SK-N-SH treated with all-trans-retinoic acid at 6 μM for 48 hours (cell line): ENCODE results near the gene PTPRG.

ENCODE experiments used
- ATAC-seq: fragments of 200-7000 bp; cut with Tn5 transposase; 3 replicates; pipeline ENCODE4 v1.9.1; 2020; ENCODE audit warnings: mild to moderate bottlenecking, moderate library complexity
- ARNTL ChIP-seq: fragments of 450-650 bp; formaldehyde crosslinking; IDR thresholded peaks from 2 replicates; pipeline ENCODE4 v1.5.0; 2020; ENCODE audit warnings: low read depth, mild to moderate bottlenecking, moderate library complexity, borderline replicate concordance
- BACH2 ChIP-seq: fragments of 250-450 bp; sonication (Bioruptor Pico); IDR thresholded peaks from 2 replicates; pipeline ENCODE4 v1.9.0; 2021; ENCODE audit warnings: mild to moderate bottlenecking, borderline replicate concordance
- CREB5 ChIP-seq: fragments of 250-450 bp; sonication (Bioruptor Pico); IDR thresholded peaks from 2 replicates; pipeline ENCODE4 v1.5.1; 2020; ENCODE audit warnings: low read depth, mild to moderate bottlenecking, moderate library complexity
- ESRRG ChIP-seq: fragments of 250-450 bp; sonication (Bioruptor Pico); IDR thresholded peaks from 2 replicates; pipeline ENCODE4 v1.6.1; 2021; ENCODE audit warnings: mild to moderate bottlenecking
- GLIS3 ChIP-seq: fragments of 250-450 bp; sonication (Bioruptor Pico); IDR thresholded peaks from 2 replicates; pipeline ENCODE4 v1.5.0; 2020; ENCODE audit warnings: mild to moderate bottlenecking, moderate library complexity
- ISL1 ChIP-seq: fragments of 250-450 bp; sonication (Bioruptor Pico); IDR thresholded peaks from 2 replicates; pipeline ENCODE4 v2.1.2; 2022; ENCODE audit warnings: mild to moderate bottlenecking, moderate library complexity
- OSR1 ChIP-seq: fragments of 250-450 bp; sonication (Bioruptor Pico); IDR thresholded peaks from 2 replicates; pipeline ENCODE4 v1.8.0; 2022; ENCODE audit warnings: moderate library complexity, mild to moderate bottlenecking, inconsistent platforms
- PATZ1 ChIP-seq: fragments of 250-450 bp; sonication (Bioruptor Pico); IDR thresholded peaks from 2 replicates; pipeline ENCODE4 v1.8.0; 2020; ENCODE audit warnings: mild to moderate bottlenecking, moderate library complexity, borderline replicate concordance
- POU6F1 ChIP-seq: fragments of 250-450 bp; sonication (Bioruptor Pico); IDR thresholded peaks from 2 replicates; pipeline ENCODE4 v1.8.0; 2021; ENCODE audit warnings: low read depth, mild to moderate bottlenecking, moderate library complexity, borderline replicate concordance
- PPARA ChIP-seq: fragments of 250-450 bp; sonication (Bioruptor Pico); IDR thresholded peaks from 2 replicates; pipeline ENCODE4 v1.5.0; 2020; ENCODE audit warnings: mild to moderate bottlenecking, borderline replicate concordance
- RARB ChIP-seq: fragments of 250-450 bp; sonication (Bioruptor Pico); IDR thresholded peaks from 2 replicates; pipeline ENCODE4 v1.8.0; 2021; ENCODE audit warnings: mild to moderate bottlenecking, moderate library complexity
- SNAI2 ChIP-seq: fragments of 250-450 bp; sonication (Bioruptor Pico); IDR thresholded peaks from 2 replicates; pipeline ENCODE4 v1.5.0; 2020; ENCODE audit warnings: mild to moderate bottlenecking, moderate library complexity
- TCF4 ChIP-seq: fragments of 250-450 bp; sonication (Bioruptor Pico); IDR thresholded peaks from 2 replicates; pipeline ENCODE4 v1.8.0; 2021; ENCODE audit warnings: mild to moderate bottlenecking, moderate library complexity, borderline replicate concordance
- TOX ChIP-seq: fragments of 250-450 bp; sonication (Bioruptor Pico); IDR thresholded peaks from 2 replicates; pipeline ENCODE4 v1.8.0; 2021; ENCODE audit warnings: mild to moderate bottlenecking, moderate library complexity, borderline replicate concordance
- ZFP3 ChIP-seq: fragments of 250-450 bp; sonication (Bioruptor Pico); IDR thresholded peaks from 2 replicates; pipeline ENCODE4 v1.5.0; 2020; ENCODE audit warnings: mild to moderate bottlenecking, moderate library complexity
- ZFP30 ChIP-seq: fragments of 450-650 bp; formaldehyde crosslinking; IDR thresholded peaks from 2 replicates; pipeline ENCODE4 v1.5.0; 2022; ENCODE audit warnings: mild to moderate bottlenecking, moderate library complexity
- ZNF565 ChIP-seq: fragments of 450-650 bp; formaldehyde crosslinking; conservative IDR thresholded peaks from 2 replicates; pipeline ENCODE4 v1.5.0; 2020; ENCODE audit warnings: low read depth, mild to moderate bottlenecking, moderate library complexity
- ZNF70 ChIP-seq: fragments of 450-650 bp; formaldehyde crosslinking; IDR thresholded peaks from 2 replicates; pipeline ENCODE4 v1.5.0; 2020; ENCODE audit warnings: mild to moderate bottlenecking, moderate library complexity
- ZNF8 ChIP-seq: fragments of 450-650 bp; formaldehyde crosslinking; IDR thresholded peaks from 2 replicates; pipeline ENCODE4 v1.5.0; 2020; ENCODE audit warnings: mild to moderate bottlenecking, moderate library complexity
- TF ChIP-seq, protein P1 (sequence below): fragments of 250-450 bp; sonication (Bioruptor Pico); IDR thresholded peaks from 2 replicates; pipeline ENCODE4 v1.5.0; 2020; ENCODE audit warnings: mild to moderate bottlenecking, moderate library complexity
- TF ChIP-seq, protein P2 (sequence below): fragments of 250-450 bp; sonication (Bioruptor Pico); IDR thresholded peaks from 2 replicates; pipeline ENCODE4 v1.5.1; 2021; ENCODE audit warnings: mild to moderate bottlenecking, moderate library complexity

PTPRG gene

GRCh38 chr3:61594144-61594963, 33.0 kb downstream of the PTPRG start:
- ATAC-seq = peak; percentile 22; the same call in 2 of the 3 replicates
- TF ChIP-seq, protein P1, sequence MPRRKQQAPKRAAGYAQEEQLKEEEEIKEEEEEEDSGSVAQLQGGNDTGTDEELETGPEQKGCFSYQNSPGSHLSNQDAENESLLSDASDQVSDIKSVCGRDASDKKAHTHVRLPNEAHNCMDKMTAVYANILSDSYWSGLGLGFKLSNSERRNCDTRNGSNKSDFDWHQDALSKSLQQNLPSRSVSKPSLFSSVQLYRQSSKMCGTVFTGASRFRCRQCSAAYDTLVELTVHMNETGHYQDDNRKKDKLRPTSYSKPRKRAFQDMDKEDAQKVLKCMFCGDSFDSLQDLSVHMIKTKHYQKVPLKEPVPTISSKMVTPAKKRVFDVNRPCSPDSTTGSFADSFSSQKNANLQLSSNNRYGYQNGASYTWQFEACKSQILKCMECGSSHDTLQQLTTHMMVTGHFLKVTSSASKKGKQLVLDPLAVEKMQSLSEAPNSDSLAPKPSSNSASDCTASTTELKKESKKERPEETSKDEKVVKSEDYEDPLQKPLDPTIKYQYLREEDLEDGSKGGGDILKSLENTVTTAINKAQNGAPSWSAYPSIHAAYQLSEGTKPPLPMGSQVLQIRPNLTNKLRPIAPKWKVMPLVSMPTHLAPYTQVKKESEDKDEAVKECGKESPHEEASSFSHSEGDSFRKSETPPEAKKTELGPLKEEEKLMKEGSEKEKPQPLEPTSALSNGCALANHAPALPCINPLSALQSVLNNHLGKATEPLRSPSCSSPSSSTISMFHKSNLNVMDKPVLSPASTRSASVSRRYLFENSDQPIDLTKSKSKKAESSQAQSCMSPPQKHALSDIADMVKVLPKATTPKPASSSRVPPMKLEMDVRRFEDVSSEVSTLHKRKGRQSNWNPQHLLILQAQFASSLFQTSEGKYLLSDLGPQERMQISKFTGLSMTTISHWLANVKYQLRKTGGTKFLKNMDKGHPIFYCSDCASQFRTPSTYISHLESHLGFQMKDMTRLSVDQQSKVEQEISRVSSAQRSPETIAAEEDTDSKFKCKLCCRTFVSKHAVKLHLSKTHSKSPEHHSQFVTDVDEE = no peak
- no peak for TF ChIP-seq ZNF70 (CRISPR knock-in tag)

GRCh38 chr3:61594964-61595285, 33.6 kb downstream of the PTPRG start:
- ATAC-seq = no peak
- TF ChIP-seq TOX (no peak), ARNTL (CRISPR knock-in tag) (no peak), ZFP3 (no peak), PATZ1 (no peak), ISL1 (no peak), RARB (CRISPR knock-in tag) (no peak), SNAI2 (CRISPR knock-in tag) (no peak), GLIS3 (CRISPR knock-in tag) (no peak)
- TF ChIP-seq, all 23 proteins: peak for 0

DNA sequence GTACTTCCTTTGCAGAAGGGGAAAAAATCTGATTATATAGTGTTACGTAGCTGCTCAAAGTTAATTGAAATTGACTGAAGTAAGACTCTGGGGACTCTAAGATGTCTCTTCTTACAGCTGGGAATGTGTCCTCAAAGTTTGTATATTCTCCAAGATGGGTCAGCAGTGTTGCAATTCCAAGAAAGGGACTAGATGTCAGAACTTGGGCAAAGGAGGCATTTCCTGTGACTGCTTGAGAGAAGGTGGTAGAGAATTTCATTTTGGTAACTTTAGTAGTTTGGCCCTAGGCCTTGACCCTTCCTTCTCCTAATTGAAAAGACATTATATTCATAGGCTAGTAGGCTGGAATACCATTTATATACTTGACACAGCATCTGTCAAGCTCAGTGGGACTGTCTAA, 33.9 kb downstream of the PTPRG start:
- ATAC-seq = no peak
- no peak for TF ChIP-seq ESRRG

- ATAC-seq = no peak
- no peak for TF ChIP-seq ZNF8 (CRISPR knock-in tag)
- no peak for TF ChIP-seq CREB5
- no peak for TF ChIP-seq ZFP30 (CRISPR knock-in tag)
- no peak for TF ChIP-seq PATZ1
- TF ChIP-seq, protein P1 = no peak
- TF ChIP-seq BACH2 (CRISPR knock-in tag) = no peak
- TF ChIP-seq GLIS3 (CRISPR knock-in tag) = no peak
- TF ChIP-seq ESRRG = no peak
- TF ChIP-seq ZFP3 = no peak
- no peak for TF ChIP-seq TCF4 (CRISPR knock-in tag)
- no peak for TF ChIP-seq ARNTL (CRISPR knock-in tag)
- no peak for TF ChIP-seq POU6F1 (CRISPR knock-in tag)
- no peak for TF ChIP-seq ZNF70 (CRISPR knock-in tag)
- no peak for TF ChIP-seq PPARA (CRISPR knock-in tag)
- no peak for TF ChIP-seq RARB (CRISPR knock-in tag)
- TF ChIP-seq ZNF565 (CRISPR knock-in tag) = no peak
- no peak for TF ChIP-seq OSR1 (CRISPR knock-in tag)
- TF ChIP-seq, protein P2, sequence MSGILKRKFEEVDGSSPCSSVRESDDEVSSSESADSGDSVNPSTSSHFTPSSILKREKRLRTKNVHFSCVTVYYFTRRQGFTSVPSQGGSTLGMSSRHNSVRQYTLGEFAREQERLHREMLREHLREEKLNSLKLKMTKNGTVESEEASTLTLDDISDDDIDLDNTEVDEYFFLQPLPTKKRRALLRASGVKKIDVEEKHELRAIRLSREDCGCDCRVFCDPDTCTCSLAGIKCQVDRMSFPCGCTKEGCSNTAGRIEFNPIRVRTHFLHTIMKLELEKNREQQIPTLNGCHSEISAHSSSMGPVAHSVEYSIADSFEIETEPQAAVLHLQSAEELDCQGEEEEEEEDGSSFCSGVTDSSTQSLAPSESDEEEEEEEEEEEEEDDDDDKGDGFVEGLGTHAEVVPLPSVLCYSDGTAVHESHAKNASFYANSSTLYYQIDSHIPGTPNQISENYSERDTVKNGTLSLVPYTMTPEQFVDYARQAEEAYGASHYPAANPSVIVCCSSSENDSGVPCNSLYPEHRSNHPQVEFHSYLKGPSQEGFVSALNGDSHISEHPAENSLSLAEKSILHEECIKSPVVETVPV (CRISPR knock-in tag) = no peak
- TF ChIP-seq TOX = no peak
Measured at GRCh38 chr3:61595826-61596225, 34.5 kb downstream of the PTPRG start.
